ENCODE results near the gene FKBP5. TPM values are rescaled to one million over a fixed set of nuclear protein-coding genes. Genes with fewer than 3 reads are reported as not detected.

The FKBP5 gene
- total and polyA plus RNA-seq, 9 of the 15 experiments (the other 6 are each of a cell fraction or from before 2014, with no cell fraction given) = 32.7 to 151 (median 75.0) TPM

DNA sequence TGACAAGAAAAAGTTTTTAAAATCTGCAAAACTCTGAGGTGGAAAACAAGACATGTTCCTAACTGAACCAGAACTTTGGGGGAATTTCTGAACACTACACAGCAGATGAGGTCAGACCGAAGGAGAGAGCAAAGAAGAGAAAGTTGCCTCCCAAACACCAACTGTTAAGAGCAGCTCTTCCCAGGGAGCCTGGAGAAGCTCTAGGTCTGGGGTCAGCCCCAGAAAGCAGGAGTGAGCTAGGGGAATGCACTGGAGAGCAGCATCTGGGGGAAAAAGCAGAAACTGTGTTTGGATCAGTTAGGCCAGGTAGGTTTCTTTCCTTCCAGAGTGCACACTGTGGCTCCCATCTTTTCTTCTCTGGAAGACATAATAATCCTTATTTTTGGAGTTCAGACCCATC, 41.3 kb downstream of the FKBP5 start:
- WGBS (ENCODE audit: insufficient coverage, low coverage, missing lambda C conversion rate) = 53% methylated on average over 1 of the region's 1 CpG
- no peaks in the 10 kb centered on the region for H3K9me3 ChIP-seq (replicated peaks; ENCODE audit: control insufficient read depth, insufficient read depth, low read depth, low read length)
- H2AFZ ChIP-seq (ENCODE audit: low read depth, low read length) = no peak overlapping the region
- in situ Hi-C loops (cut with MboI) = no loop called here
- intact Hi-C loops (cut with micrococcal nuclease) = no loop called here
- H3K9ac ChIP-seq (ENCODE audit: insufficient read depth in 1 of 2, low read depth in 2 of 2, low read length in 2 of 2) = peak overlapping the region in 1 of 2 experiments; percentile 59; a peak in 1 of 4 replicates
- no peak for FAIRE-seq
- BruUV-seq (replicated peaks) = no TSS peak
- POLR2A ChIA-PET = interaction anchor here (0.9 to 2.0 kb wide), 5 partner anchors 10 to 93 kb away, joined by 3 to 11 read pairs (median 3); no protein-coding TSS in a partner anchor
- H3K4me3 ChIP-seq = no peak overlapping the region
- DNase-seq (ENCODE audit: extremely low read depth in 1 of 4, low spot score in 3 of 4) = no peak
- H3K27ac ChIP-seq (ENCODE audit: extremely low read depth, low read depth, low read length) = no peak overlapping the region
- CTCF ChIA-PET (ENCODE audit: low intra/inter-chr PET ratio) = no interaction called here
- H3K4me2 ChIP-seq (ENCODE audit: insufficient read depth, low read length) = no peak overlapping the region
- H3K4me1 ChIP-seq (replicated peaks in 1 of 2; ENCODE audit: control insufficient read depth in 2 of 2, insufficient read depth in 2 of 2, low read length in 2 of 2) = peaks cover 0 to 14% of the 10 kb centered on the region in 2 experiments; a peak in 4 of 5 replicates
- H4K20me1 ChIP-seq (replicated peaks; ENCODE audit: control insufficient read depth, insufficient read depth, low read length) = no peaks in the 10 kb centered on the region; the same call in 1 of the 2 replicates
- peak; percentile 42 for ATAC-seq
- H3K27me3 ChIP-seq (ENCODE audit: control insufficient read depth in 2 of 2, insufficient read depth in 2 of 2, low read length in 2 of 2) = no peaks in the 10 kb centered on the region
- no peaks in the 10 kb centered on the region for H3K9me1 ChIP-seq (ENCODE audit: control insufficient read depth, insufficient read depth, low read length)
- TF ChIP-seq ZNF41 (CRISPR knock-in tag; conservative IDR thresholded peaks at IDR 0.05) (no peak), HDAC6 (IDR thresholded peaks at IDR 0.05; ENCODE audit: low read depth, low read length) (no peak), SMARCC2 (IDR thresholded peaks at IDR 0.05; ENCODE audit: low read depth) (no peak), MECOM (CRISPR knock-in tag; IDR thresholded peaks at IDR 0.05) (no peak), NFIC (IDR thresholded peaks at IDR 0.05) (no peak), BRD9 (IDR thresholded peaks at IDR 0.05; ENCODE audit: low read depth, partially characterized antibody) (no peak), SAFB2 (IDR thresholded peaks at IDR 0.05; ENCODE audit: borderline replicate concordance, low read depth, low read length, severe bottlenecking) (no peak), TEAD2 (tag; IDR thresholded peaks at IDR 0.05) (no peak), ZNF232 (CRISPR knock-in tag; IDR thresholded peaks at IDR 0.05) (no peak), CCAR2 (IDR thresholded peaks at IDR 0.05; ENCODE audit: low read depth, low read length) (no peak)
- TF ChIP-seq, protein P1, sequence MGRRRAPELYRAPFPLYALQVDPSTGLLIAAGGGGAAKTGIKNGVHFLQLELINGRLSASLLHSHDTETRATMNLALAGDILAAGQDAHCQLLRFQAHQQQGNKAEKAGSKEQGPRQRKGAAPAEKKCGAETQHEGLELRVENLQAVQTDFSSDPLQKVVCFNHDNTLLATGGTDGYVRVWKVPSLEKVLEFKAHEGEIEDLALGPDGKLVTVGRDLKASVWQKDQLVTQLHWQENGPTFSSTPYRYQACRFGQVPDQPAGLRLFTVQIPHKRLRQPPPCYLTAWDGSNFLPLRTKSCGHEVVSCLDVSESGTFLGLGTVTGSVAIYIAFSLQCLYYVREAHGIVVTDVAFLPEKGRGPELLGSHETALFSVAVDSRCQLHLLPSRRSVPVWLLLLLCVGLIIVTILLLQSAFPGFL (CRISPR knock-in tag; IDR thresholded peaks at IDR 0.05) = no peak
- peaks cover 37% of the 10 kb centered on the region; the same call in 2 of the 3 replicates for H3K36me3 ChIP-seq (ENCODE audit: control insufficient read depth, insufficient read depth, low read length)
- H3K79me2 ChIP-seq (ENCODE audit: control insufficient read depth, insufficient read depth, low read length) = peaks cover 84% of the 10 kb centered on the region
